Epidermal melanocyte (primary cell): ENCODE data around the gene RPS2.
A peak's percentile ranks its signal among the peaks of the same experiment; 100 is the strongest.
"Not testable (repeated sequence)": the region's sequence is repeated elsewhere in the genome, so short reads cannot be mapped to it uniquely, and the experiment has no call there.

Experiments used
- DNase-seq: peaks from one replicate; pipeline ENCODE4 v3.0.0; 2011; ENCODE audit warnings: low spot score; ENCODE audit not compliant: insufficient read length

Gene RPS2

DNA sequence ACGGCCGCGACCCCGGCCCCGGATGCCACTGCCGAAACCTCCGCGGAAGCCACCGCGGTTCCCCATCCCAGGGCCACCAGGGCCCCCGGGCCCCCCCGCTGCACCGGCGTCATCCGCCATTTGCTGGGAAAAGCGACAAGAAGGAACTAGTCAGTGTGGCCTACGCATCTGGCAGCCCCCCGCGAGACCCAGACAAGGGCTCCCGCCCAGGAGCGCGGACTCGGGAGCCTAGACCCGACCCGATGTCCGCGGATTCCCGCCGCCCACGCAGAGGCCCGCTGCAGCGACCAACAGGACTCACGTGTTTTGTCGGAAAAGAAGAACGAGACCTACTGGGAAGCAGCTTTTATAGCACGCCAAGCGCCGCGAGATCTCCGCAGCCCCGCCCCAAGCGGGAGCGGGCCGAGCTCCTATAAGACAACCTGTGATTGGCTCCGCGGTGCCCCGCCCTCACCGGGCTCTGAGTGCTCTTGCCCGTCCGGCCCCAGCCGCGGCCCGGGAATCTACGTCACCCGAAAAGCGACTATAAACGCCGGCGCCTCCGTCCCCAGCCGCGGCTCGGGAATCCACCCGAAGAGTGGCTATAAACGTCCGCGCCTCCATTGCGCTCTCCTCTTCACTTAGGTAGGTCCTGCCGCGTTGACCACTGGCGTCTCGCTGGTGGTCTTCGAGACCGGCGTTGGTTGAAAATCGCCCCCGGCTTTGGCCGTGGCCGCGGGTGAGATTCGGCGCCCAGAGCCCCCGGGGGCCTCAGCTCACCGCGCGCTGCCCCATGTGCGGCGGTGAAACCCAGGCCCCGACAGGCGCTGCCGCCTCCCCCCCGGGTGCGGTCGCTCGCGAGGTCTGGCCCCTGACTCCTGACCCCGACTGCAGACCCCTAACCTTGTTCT lies at the start of gene RPS2:
RPS2 (minus strand) TSS at position 321 of the 890 bp plus-strand sequence; CDS start at position 120, 201 bp downstream.
- DNase-seq: peak; percentile 100

DNA sequence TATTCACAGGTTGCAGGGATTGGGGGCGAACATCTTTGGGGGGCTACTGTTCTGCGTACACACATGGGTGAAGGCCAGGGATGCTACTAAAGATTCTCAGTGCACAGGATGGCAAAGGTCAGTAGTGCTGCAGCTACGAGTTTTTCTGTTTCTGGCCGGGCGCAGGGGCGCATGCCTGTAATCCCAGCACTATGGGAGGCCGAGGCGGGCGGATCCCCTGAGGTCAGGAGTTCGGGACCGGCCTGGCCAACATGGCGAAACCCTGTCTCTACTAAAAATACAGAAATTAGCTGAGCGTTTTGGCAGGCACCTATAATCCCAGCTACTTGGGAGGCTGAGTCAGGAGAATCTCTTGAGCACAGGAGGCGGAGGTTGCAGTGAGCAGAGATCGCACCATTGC lies 48.9 kb upstream of the RPS2 start:
- no peak for DNase-seq

DNA sequence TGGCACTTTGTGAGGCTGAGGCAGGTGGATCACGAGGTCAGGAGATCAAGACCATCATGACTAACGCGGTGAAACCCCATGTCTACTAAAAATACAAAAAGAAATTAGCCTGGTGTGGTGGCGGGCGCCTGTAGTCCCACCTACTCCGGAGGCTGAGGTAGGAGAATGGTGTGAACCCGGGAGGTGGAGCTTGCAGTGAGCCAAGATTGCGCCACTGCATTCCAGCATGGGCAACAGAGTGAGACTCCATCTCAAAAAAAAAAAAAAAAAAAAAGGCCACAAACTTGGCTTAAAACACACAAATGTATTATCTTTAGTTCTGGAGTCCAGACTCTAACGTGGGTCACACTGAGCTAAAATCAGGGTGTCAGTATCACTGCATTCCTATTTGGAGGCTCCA lies 47.1 kb upstream of the RPS2 start:
- not testable (repeated sequence) for DNase-seq

DNA sequence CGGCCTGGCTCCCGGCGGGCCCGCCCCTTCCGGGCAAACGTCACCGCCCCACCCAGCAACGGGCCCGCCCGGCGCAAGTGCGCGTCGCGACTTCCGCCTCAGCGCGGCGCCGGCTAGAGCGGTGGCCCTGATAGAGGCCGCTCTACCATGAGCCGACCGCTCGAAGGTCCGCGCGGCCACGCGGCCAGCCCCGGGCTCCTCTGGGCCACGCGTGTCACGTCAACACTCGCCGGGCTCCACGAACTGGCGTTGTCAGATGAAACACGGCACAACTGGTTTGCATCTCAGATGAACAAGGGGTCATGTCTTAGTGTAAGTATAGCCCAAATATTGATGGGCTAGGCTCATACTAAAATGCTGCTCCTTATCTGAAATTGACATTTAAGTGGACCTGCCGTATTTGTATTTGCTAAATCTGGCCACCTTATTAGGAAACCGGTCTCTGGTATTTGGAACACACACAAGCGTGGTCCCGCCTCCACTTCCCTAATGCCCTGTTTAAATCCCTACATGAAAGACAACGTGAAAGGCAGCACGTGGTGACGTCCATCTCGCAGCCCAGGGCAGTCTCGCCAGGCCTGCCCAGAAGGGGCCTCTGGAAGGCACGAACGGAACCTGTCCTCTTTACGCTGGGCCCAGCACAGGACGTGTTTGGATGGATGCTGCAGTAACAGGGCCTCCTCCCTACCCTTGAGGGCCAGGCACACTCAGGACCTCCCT lies 45.3 kb upstream of the RPS2 start, which contains the start of gene ZNF598:
ZNF598 (minus strand) TSS at position 31 of the 720 bp plus-strand sequence.
- DNase-seq: peak; percentile 94

DNA sequence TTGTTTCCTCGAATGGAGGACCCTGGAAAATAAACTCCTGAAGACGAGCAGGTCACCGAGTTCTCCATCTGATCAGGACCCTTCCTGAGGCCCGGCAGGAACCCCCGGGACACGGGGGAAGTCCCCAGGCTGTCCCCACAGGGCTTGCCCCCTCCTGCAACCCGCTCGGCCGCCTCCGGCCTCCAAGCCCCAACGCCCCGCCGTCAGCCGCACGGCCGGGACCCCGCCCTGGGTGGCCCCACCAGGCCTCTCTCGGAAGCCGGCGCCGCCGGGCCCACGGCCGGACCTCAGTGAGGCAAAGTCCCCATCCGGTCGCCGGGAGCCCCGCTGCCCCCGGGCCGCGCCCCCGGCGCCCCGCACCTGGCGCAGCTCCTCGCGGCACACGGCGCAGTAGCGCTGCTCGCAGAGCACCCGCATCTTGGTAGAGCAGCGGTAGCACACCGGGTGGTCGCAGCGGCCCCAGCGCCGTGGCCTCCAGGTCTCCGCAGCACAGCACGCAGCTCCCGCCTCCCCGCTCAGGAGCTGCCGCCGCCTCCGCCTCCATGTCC lies 44.6 kb upstream of the RPS2 start:
- DNase-seq: no peak

DNA sequence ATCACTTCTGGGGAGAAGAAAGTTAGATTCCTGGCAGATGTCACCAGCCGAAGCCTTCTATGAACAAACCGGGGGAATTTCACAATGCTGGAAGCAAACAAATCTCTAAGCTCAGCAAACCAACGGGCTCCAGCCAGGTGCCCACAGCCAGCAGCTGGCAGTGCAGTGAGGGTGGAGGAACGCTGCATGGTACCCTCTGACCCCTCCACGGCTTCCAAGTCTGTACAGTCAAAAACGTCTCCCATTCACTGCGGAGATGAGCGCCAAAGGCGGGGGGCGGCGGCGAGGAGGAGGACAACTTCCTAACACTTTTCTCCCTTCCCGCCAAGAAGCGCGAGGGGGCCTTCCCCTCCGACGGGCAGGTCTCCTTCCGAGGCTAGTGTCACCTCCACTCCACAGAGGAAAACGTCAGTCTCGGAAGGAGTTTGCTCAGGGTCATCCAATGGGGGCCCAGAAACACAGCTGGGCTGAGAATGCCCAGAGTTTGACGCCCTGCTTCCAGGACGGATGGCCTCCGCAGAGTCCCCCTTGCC lies 44.1 kb upstream of the RPS2 start:
- no peak for DNase-seq

DNA sequence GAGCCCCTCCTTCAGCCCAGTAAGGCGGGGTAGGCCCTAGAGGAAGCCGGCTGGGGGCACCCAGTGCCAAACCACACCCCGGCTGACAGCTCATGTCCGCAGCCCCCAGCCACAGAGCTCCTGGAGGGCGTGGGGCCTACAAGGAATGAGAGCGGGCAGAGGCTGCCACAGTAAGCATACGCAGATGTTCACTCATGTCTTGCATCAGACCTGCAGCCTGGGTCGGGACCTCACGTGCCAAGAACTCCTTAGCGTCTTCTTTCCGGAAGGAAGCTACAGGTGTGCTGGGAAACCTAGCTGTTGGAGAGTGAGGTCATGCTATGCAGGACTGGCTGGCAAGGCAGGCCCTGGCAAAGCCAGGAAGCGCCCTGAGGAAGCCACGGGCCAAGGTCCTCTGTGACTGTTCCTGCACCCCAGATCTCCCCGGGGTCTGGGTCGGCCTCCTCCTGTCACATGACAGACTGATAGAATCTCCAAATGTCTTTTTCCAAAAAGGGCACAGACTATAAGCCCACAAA lies 43.4 kb upstream of the RPS2 start:
- no peak for DNase-seq

DNA sequence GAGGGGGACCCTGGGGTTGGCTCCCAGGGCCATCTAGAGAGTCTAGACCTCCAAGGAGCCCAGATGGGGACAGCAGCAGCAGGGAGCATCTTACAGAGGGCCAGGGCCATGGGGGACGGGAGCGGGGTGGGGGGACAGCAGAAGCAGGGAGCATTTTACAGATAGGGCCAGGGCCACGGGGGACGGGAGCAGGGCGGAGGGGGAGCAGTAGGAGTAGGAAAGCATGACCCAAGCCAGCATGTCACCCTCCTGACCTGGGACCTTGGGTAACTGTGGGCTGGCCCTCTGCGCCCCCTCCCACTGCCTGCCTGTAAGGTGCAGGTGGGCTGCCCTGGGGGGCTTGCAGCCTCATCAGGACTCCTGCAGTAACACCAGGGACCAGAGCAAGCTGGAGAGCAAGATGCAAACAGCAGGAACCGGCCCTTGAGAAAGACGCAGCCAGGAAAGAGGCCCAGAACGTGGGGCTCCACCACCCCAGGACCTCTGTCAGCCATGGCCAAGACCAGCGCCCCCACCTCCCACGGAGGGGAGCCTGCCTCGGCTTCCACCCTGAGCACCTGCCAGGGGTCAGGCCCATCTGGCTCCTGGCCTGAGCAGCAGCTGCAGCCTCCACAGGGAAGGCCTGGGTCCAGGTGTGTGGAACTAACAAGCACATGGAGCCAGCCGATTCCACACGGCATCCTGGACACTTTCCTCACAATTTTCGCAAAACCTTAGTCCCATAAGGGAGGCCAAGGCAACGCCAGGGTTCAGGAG lies 42.6 kb upstream of the RPS2 start:
- DNase-seq: no peak

DNA sequence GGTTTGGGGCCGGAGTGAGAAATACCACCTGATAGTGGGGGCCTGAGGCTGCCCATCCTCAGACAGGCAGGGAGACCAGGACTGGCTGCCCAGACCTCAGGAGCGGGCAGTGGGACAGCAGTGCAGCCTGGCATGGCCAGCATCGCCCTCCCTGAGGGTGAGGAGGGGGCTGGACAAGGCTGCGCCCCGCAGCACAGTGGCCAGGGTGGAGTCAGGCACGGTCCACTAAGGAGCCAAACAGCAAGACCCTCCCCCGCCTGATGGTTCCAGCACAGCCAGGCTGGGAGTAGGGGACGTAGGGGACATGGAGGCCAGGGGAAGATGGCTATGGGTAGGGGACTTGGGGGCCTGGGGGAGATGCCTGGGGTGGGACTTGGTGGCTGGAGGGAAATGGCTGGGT lies 41.7 kb upstream of the RPS2 start:
- DNase-seq: no peak

DNA sequence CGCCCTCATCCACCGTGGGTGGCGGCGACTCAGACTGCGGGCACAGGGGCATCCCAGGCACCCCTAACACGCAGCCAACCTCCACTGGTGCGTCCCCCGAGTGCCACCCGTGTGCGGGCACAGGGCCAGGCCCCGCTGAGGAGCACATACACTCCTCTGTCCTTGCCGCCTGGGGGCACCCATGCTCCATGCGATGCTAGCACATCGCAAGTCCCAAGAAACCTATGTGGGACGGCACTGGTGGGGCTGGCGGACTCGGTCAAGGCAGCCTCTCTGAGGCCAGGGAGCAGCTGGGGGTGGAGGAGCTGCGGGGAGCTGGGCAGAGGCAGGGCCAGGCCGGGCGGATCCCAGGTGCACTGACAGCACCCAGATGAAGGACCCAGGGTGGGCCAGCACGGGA lies 41.0 kb upstream of the RPS2 start:
- DNase-seq: no peak

DNA sequence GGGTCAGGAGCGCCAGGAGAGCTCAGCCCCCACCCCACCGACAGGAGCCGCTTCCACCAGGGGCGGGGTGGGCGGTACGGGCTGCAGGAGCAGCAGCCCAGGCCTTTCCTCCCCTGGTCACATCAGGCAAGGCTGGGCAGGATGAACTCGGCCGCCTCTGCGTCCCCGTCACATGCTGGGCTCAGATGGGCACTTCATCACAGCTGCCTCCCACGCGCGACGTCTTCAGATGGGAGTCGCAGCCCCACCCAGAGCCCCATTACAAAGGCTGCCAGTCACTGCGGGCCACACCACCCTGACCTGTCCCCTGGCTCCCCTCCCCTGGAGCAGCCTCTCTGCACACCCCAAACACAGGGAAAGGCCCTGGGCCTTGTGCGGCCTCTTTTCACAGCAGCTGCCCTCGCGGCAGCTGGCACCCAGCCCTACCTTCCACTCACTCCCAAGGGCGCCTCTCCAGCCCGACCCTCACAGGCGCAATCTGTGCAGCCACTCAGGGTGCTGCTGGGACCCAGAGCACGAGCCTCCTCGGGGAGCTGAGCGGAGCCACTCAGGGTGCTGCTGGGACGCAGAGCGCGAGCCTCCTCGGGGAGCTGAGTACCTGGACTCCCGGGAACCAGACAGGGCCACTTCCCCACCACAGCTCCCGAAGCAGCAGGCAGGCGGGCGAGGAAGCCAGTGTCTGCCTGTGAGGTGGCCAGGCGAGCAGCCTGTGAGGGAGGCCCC lies 40.3 kb upstream of the RPS2 start:
- DNase-seq: no peak

DNA sequence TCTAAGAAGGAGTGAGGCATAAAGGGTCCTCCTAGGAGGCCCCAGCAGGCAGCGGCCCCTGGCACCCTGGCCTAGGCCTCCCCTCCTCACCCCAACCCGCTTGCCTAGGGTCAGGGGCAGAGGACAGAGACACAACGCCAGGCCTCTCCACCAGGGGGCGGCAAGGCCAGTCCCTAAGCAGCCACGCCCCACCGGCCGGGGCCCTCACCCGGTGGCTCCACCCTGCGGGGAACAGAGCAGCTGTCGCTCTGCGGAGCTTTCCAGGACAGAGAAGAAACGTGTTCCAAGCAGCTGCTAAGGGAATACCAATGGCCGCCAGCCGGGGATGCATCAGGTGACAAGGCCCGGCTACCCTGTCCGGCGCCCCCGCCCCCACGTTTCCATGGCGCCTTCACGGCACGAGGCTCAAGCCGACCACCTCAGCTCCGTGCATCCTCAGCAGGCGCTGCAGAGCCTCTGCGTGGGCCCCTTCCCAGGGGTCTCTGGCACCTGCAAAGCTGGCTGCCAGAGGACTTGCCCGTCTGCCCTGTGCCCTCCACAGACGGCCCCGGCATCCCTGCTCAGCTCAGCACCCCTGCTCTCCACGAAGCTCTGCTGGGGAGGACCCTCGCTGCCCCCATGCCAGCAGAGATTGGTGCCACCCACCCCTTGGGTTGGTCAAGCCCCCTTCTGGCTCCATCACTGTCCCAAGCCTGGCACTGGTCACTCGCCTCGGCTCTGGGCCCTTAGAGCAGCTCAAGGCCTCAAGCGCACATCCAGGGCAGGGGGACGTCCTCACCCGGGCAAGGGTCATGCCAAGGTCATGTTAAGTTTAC lies 39.4 kb upstream of the RPS2 start:
- DNase-seq: peak; percentile 93

DNA sequence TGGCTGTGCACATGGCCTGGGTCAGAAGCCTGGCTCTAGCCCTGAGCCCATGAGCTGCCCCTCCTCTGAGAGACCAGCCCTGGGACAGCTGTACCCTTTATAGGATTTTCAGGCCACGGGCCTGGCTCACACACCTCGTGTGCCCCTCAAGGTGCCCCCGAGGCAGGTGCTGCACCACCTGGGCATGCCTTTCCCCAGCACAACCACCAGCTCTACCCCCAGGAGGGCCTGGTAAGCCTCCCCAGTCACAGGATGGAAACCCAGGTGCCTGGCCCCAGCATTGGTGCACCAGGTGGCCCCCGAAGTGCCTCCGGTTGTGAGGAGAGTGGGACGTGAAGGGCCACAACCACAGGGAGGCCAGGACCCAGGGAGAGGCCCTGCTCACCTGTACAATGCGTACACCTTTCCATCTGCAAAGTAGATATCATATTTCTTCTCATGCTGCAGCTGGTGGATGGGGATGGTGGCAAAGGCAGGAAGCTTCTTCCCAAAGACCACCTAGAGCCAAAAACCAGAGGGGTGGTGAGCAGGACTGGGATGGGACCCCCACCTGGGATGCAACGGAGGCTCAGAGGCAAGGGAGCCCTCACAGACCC lies 38.7 kb upstream of the RPS2 start:
- DNase-seq: no peak

DNA sequence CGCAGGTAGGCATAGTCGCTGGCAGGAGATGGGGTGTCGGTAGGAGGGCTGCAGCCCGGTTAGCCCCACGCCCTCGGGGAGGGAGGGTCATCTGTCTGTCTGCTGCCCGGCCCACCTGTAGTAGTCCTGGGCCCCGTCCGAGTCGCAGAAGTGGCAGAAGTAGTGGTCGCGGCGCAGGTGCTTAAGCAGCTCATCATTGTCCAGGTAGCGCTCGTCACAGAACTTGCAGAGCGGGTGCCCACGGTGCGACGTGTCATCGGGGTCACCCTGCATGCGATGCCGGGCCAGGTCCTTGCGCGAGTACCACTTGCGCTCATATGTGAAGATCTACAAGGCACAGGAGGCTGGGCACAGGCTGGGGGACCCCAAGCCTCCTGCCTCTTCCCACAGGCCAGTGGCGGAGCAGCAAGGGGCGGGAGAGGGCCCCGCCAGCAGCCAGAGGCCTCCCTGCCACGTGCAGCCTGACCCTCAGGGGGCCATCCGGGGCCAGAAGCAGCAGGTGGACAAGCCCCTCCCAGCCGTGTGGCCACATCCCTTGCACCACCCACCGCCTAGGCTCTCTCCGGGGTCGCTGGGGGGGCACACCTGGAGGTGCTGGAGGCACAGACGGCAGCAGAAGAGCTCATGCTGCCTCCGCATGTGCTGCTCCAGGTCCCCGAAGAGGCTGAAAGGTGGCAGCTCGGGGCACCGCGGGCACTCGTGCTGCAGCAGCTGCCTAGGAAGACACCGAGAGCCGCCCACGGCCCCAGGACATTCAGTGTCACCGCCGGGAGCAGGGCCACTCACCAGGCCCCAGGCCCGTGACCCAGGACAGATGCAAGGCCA lies 38.0 kb upstream of the RPS2 start:
- no peak for DNase-seq

DNA sequence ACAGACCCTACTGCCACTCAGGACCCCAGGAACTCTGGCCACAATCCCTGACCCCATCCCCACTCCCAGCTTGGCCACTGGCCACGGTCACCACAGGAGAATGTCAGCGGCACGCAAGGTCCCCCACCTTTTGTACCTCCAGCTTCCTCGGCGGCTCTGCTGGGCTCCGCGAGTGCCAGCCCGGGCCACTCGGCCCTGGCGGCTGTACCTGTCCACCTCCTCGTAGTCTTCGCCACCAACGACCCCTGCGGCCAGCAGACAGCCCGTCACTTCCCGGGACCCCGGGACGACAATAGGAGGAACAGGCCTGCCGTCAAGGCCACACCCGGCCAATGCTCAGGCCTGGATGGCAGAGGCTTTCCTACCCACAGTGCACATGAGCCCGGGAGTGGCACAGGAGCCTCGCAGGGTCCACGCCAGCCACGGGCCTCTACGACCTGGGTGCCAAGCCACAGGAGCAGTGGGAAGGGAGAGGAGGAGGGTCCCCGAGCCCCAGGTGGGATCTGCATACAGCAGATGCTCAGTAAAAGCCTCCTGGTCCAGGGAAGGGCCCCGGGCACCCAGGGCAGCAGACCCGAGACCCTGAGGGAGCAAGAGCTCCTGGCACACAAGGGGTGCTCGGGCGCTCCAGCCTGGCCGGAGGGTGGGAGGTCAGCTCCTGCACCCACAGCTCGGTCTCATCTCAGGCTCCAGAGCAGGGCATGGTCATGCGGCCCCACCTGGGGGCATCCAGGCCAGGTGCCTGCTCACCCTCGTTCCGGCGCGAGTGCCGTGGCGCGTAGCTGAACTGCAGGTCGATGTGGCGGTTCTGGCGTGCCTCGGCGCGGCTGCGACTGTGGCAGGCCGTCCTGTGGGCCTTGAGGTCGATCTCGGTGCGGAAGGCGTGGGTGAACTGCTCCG lies 37.1 kb upstream of the RPS2 start:
- DNase-seq: no peak

DNA sequence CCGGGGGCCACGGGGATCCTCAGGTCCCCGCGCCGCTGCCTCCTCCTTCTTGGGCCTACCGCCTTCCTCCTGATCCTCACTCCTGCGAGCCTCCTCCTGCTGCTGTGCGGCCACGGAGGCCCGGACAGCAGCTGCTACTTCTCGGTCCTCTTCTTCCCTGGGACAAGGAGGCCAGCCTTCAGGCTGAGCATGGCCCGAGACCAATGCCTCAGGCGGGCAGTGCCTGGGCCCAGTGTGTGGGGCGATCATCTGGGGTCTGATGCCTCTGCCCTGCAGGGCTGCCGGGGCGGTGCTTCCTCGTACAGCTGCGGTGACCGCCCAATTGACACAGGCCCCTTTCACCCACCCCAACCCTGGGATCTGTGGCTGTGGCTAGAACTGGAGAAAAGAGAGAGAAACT lies 36.4 kb upstream of the RPS2 start:
- no peak for DNase-seq

DNA sequence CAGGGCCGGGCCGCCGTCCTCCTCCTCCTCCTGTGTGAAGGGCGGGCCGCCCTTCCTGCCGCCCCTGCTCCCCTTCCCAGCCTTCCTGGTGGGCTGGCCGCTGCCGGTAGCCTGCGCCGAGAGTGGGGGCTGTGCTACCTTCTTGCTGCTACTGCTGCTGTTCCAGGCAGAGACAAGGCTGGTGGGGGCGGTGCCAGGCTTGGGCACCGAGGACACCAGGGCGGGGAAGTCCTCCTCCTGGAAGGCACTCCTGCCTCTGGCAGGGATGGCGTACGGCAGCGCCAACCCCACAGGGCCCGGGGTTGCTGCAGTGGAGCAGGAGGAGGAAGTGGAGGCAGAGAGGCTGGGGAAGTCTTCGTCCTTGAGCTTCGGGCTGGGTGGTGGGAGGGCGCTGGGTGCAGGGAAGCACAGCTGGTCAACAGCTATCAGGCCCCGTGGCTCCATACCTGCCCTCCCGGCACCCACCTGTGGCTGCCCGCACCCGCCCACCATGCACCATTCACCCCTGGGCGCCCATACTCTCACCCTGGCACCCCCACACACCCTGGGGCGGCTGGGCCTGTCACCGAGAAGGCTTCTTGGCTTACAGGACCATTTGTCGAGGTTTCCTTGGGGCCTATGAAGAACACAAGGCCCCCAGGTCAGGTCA lies 35.4 kb upstream of the RPS2 start:
- no peak for DNase-seq
